Lung (tissue), 12 donors: ENCODE data around the gene KRTAP19-6. TPM values are rescaled to one million over a fixed set of nuclear protein-coding genes. Genes with fewer than 3 reads are reported as not detected.
"Not testable (repeated sequence)": the region's sequence is repeated elsewhere in the genome, so short reads cannot be mapped to it uniquely, and the experiment has no call there.

ENCODE experiments used
- ATAC-seq: fragments of 200-7000 bp; cut with Tn5 transposase; one replicate; pipeline ENCODE4 v1.9.1; 2020; ENCODE audit warnings: moderate number of reproducible peaks; ENCODE audit not compliant: insufficient read depth, low FRiP score
- DNase-seq, 3 donors: peaks; one replicate each; pipeline ENCODE4 v3.0.0-alpha.2; 2013 to 2017
- H3K27ac ChIP-seq, 2 donors: one replicate each; pipeline ENCODE4 v1.5.1; 2013; ENCODE audit warnings: mild to moderate bottlenecking in 2 of 2, moderate library complexity in 2 of 2, control low read depth in 1 of 2, inconsistent platforms in 1 of 2, low read depth in 1 of 2, low read length in 1 of 2
- H3K27me3 ChIP-seq, 3 donors: one replicate each; pipeline ENCODE4 v1.5.1; 2013; ENCODE audit warnings: low read length in 2 of 3; ENCODE audit not compliant: control insufficient read depth in 3 of 3, insufficient read depth in 3 of 3
- H3K36me3 ChIP-seq, 4 donors: one replicate each; pipeline ENCODE4 v1.5.1; 2013; ENCODE audit warnings: low read length in 4 of 4, mild to moderate bottlenecking in 1 of 4, moderate library complexity in 1 of 4; ENCODE audit not compliant: control insufficient read depth in 4 of 4, insufficient read depth in 4 of 4
- H3K4me1 ChIP-seq, 5 donors: one replicate each; pipeline ENCODE4 v1.5.1; 2013; ENCODE audit warnings: low read length in 5 of 5, mild to moderate bottlenecking in 2 of 5, moderate library complexity in 1 of 5; ENCODE audit not compliant: control insufficient read depth in 5 of 5, insufficient read depth in 5 of 5
- H3K4me3 ChIP-seq: one replicate; pipeline ENCODE4 v1.5.1; 2013; ENCODE audit warnings: mild to moderate bottlenecking, control low read depth, moderate library complexity
- H3K9ac ChIP-seq, 2 donors: one replicate each; pipeline ENCODE4 v1.5.1; 2013; ENCODE audit warnings: low read length in 2 of 2, control low read depth in 1 of 2; ENCODE audit not compliant: insufficient read depth in 1 of 2
- H3K9me3 ChIP-seq, 4 donors: one replicate each; pipeline ENCODE4 v1.5.1; 2013; ENCODE audit warnings: low read length in 3 of 4, mild to moderate bottlenecking in 1 of 4, moderate library complexity in 1 of 4; ENCODE audit not compliant: control insufficient read depth in 4 of 4, insufficient read depth in 3 of 4
- WGBS, 2 donors: extraction: QIAGEN DNeasy Blood & Tissue Kit; methylation state at CpG; one replicate each; pipeline ENCODE4 v1.1.7; 2013; 5-methylcytosine and 5-hydroxymethylcytosine counted together
- polyA plus RNA-seq, 2 donors: library from polyadenylated mRNA; stranded (reverse); fragments of 200-250 nt; gene quantifications; one replicate each; pipeline ENCODE4 v1.2.1, GENCODE V29; 2013
- total RNA-seq, 2 donors: library from RNA; depleted of rRNA in 1 of 2; stranded (reverse); fragments of >200 nt in 1 of 2; gene quantifications; one replicate each; pipeline ENCODE4 v1.2.1, GENCODE V29; 2014 to 2021
- TF ChIP-seq, protein P1 (sequence below): IDR thresholded peaks from 2 replicates; pipeline ENCODE4 v1.5.1; 2012; ENCODE audit warnings: mild to moderate bottlenecking; ENCODE audit errors: control extremely low read depth, extremely low read depth
- donor health status: control.
- donor health status: control.
- donor health status: Bipolar disorder and iron deficiency.
- donor health status: healthy.
- donor health status: DM: yes; HTN: yes; CAD: no.

Gene KRTAP19-6
- total and polyA plus RNA-seq, 4 donors: not detected

DNA sequence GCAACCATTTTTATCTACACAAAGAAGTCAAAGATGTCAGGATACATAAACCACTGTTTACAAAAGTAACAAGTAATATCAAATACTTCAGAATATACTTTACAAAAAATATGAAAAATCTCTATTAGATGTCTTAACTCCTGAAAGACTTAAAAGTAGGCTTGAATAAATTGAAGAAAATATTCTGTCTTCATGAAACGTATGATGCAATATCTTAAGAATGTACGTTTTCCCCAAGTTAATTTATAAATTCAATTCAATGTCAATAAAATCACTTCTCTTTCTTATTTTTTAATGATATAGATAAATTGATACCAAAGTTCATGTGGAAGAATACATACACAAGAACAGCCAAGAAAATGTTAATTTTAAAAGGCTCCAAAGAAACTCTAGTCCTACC, 13.4 kb upstream of the KRTAP19-6 start:
- Histone ChIP-seq H3K27ac (no peak overlapping the region), H3K27me3 (no peaks in the 10 kb centered on the region), H3K4me1 (no peaks in the 10 kb centered on the region), H3K9me3 (no peaks in the 10 kb centered on the region), H3K4me3 (no peak overlapping the region), H3K9ac (no peak overlapping the region), H3K36me3 (no peaks in the 10 kb centered on the region)
- WGBS, 2 donors: 58 to 87% methylated on average over 2 of the region's 2 CpGs
- TF ChIP-seq, protein P1, sequence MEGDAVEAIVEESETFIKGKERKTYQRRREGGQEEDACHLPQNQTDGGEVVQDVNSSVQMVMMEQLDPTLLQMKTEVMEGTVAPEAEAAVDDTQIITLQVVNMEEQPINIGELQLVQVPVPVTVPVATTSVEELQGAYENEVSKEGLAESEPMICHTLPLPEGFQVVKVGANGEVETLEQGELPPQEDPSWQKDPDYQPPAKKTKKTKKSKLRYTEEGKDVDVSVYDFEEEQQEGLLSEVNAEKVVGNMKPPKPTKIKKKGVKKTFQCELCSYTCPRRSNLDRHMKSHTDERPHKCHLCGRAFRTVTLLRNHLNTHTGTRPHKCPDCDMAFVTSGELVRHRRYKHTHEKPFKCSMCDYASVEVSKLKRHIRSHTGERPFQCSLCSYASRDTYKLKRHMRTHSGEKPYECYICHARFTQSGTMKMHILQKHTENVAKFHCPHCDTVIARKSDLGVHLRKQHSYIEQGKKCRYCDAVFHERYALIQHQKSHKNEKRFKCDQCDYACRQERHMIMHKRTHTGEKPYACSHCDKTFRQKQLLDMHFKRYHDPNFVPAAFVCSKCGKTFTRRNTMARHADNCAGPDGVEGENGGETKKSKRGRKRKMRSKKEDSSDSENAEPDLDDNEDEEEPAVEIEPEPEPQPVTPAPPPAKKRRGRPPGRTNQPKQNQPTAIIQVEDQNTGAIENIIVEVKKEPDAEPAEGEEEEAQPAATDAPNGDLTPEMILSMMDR: no peak
- no peak for ATAC-seq
- no peak for DNase-seq

DNA sequence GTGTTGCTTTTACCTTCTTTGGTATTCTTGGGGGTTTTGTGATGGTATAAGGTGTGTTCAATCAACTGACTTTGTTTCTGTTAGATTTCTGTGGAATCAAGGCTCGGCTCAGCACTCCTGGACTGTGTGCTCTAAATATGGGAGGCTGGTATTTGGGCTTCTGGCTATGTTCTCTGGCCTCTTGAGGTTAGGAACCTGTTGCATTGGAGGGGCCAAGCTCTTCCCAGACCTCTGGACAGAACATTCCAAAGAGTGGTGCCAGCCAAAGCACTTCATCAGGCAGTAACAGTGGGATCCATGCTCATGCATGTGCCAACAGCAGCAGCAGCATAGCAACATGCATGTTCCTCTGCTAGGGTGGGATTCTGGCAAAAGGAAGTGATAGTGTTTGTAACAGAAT, 11.1 kb upstream of the KRTAP19-6 start:
- DNase-seq: no peak
- Histone ChIP-seq H3K9ac (no peak overlapping the region), H3K27me3 (no peaks in the 10 kb centered on the region), H3K27ac (no peak overlapping the region), H3K4me1 (no peaks in the 10 kb centered on the region), H3K9me3 (no peaks in the 10 kb centered on the region), H3K4me3 (no peak overlapping the region), H3K36me3 (no peaks in the 10 kb centered on the region)
- TF ChIP-seq, protein P1: no peak
- 62 to 69% methylated on average over 1 of the region's 1 CpG for WGBS, 2 donors
- no peak for ATAC-seq

DNA sequence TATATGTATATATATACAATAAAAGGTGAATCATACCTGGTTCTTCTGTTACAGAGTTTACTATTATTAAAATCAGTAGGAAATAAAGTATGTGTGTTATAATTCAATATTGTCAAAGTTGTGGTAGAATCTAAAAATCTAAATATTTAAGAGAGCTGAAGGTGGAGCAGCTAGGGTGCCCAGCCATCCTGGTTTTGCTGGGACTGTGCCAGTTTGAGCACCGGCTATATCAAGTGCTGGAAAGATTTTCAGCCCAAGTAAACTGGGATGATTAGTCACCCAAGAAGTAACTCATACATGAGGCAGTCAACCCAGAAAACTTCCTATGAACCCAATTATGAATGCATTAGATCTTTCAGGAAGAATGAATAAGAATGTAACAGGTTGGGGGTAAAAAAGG, 22.8 kb downstream of the KRTAP19-6 start:
- ATAC-seq: no peak
- H3K9me3 ChIP-seq: no peaks in the 10 kb centered on the region
- DNase-seq: no peak
- no peak overlapping the region for H3K9ac ChIP-seq
- TF ChIP-seq, protein P1: no peak
- no peaks in the 10 kb centered on the region for H3K4me1 ChIP-seq
- H3K27me3 ChIP-seq: no peaks in the 10 kb centered on the region
- WGBS, 2 donors: 84 to 85% methylated on average over 1 of the region's 1 CpG
- H3K36me3 ChIP-seq: no peaks in the 10 kb centered on the region
- H3K4me3 ChIP-seq: no peak overlapping the region
- H3K27ac ChIP-seq: no peak overlapping the region

DNA sequence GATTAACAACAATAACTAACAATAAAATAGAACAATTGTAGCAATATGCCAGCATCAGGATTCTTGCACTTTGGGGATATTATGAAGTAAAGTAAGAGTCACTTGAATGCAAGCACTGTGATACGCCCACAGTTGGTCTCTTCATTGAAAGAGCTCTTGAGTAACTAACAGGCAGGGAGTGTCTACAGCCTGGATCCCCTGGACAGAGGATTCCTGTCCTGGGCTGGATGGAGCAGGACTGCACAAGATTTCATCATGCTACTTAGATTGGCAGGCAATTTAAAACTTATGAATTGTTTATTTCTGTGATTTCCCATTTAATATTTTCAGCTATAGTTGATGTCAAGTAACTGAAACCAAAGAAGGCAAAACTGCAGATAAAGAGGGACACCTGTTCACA, 26.0 kb downstream of the KRTAP19-6 start:
- Histone ChIP-seq H3K36me3 (no peaks in the 10 kb centered on the region), H3K9ac (no peak overlapping the region), H3K27me3 (no peaks in the 10 kb centered on the region), H3K27ac (no peak overlapping the region), H3K9me3 (no peaks in the 10 kb centered on the region), H3K4me3 (no peak overlapping the region), H3K4me1 (no peaks in the 10 kb centered on the region)
- ATAC-seq (no peak), DNase-seq (no peak)
- WGBS, 2 donors: 66 to 86% methylated on average over 1 of the region's 1 CpG
- TF ChIP-seq, protein P1: no peak

DNA sequence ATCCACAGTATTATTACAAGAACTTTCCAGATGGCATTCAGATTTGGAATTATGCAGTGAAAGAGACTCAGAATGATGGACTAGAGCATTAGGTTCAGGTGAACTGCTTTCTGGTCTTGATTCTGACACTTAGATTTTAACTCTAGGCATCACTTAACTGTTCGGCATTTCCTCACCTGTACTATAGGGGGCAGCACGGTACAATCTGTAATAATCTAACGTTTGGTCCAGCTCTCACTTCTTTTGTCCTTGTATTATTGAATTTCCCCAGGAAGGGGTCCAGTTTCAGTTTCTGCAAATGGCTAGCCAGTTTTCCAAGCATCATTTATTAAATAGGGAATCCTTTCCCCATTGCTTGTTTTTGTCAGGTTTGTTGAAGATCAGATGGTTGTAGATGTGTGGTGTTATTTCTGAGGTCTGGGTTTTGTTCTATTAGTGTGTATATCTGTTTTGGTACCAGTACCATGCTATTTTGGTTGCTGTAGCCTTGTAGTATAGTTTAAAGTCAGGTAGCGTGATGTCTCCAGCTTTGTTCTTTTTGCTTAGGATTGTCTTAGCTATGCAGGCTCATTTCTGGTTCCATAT, 36.0 kb downstream of the KRTAP19-6 start:
- H3K4me3 ChIP-seq, ATAC-seq: not testable (repeated sequence)
- peak in 1 of 3 donors; percentile 3 for DNase-seq

More for the DNA sequence above, 36.0 kb downstream of the KRTAP19-6 start:
- not testable (repeated sequence) for H3K9ac ChIP-seq, H3K36me3 ChIP-seq, H3K27ac ChIP-seq, H3K4me1 ChIP-seq, H3K9me3 ChIP-seq, H3K27me3 ChIP-seq
- 26 to 29% methylated on average over 4 of the region's 4 CpGs for WGBS, 2 donors
